IPS-20b (cell line): ENCODE data around the gene MAN2B1.
"Not testable (repeated sequence)": the region's sequence is repeated elsewhere in the genome, so short reads cannot be mapped to it uniquely, and the experiment has no call there.

ENCODE experiments used
- H3K27ac ChIP-seq: one replicate; pipeline ENCODE4 v1.5.1; 2013; ENCODE audit warnings: low read length
- H3K27me3 ChIP-seq: 2 replicates; pipeline ENCODE4 v1.6.1; 2013; ENCODE audit warnings: mild to moderate bottlenecking, low read length, inconsistent platforms; ENCODE audit not compliant: insufficient read depth
- H3K36me3 ChIP-seq: 2 replicates; pipeline ENCODE4 v1.6.1; 2013; ENCODE audit warnings: low read depth, mild to moderate bottlenecking, inconsistent platforms, low read length, moderate library complexity; ENCODE audit not compliant: insufficient read depth
- H3K4me1 ChIP-seq: 2 replicates; pipeline ENCODE4 v1.6.1; 2013; ENCODE audit warnings: mild to moderate bottlenecking, control low read depth, inconsistent platforms, low read length, moderate library complexity; ENCODE audit not compliant: insufficient read depth
- H3K4me3 ChIP-seq: 2 replicates; pipeline ENCODE4 v1.5.1; 2013; ENCODE audit warnings: mild to moderate bottlenecking, low read length, inconsistent platforms
- H3K9ac ChIP-seq: 2 replicates; pipeline ENCODE4 v1.6.1; 2013; ENCODE audit warnings: low read depth, mild to moderate bottlenecking, inconsistent platforms, low read length, moderate library complexity
- H3K9me3 ChIP-seq: 2 replicates; pipeline ENCODE4 v1.6.1; 2013; ENCODE audit warnings: mild to moderate bottlenecking, low read depth, low read length, inconsistent platforms; ENCODE audit not compliant: insufficient read depth

Gene MAN2B1

DNA sequence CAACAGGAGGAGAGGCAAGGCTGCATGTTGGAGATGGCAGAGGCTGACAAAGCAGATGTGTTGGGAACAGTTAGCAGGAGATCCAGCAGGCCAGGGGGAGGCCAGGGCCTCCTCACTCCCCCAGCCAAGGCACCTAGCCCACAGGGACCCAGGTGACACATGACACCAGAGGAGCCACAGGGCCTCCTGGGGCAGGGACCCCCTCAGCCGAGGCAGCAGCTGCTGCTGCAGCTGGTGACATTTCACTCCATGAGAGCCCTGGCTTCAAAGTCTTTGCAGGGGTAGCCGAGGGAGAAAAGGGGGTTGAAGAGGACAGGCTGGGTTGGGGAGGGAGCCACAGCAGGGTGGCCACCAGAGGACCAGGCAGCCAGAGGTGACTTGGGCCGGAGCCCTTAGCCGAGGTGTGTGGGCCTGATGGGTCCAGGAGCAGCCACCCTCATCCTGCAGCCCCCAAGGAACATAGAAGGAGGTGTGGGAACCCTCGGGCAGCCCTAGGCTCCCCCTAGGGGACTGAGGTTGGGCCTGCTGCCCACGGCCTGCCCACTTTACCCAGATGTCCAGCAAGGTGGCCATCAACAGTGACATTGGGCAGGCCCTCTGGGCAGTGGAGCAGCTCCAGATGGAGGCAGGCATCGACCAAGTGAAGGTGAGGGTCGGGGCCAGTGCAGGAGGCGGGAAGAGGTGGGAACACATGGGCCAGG lies 21.1 kb upstream of the MAN2B1 start, which contains the start of gene GNG14:
TSS of gene GNG14 (plus strand) at position 503 of the 701 bp plus-strand sequence. CDS start at position 554, 51 bp downstream.
- no peak within 1 kb of the TSS for H3K4me3 ChIP-seq
- no peaks in the 10 kb centered on the region for H3K9me3 ChIP-seq
- H3K27ac ChIP-seq = no peak within 1 kb of the TSS
- H3K9ac ChIP-seq = no peak within 1 kb of the TSS
- H3K27me3 ChIP-seq = no peaks in the 10 kb centered on the region
- H3K4me1 ChIP-seq = no peaks in the 10 kb centered on the region
- H3K36me3 ChIP-seq = no peaks in the 10 kb centered on the region

GRCh38 chr19:12685831-12686230 lies 19.3 kb upstream of the MAN2B1 start:
- Histone ChIP-seq H3K27me3 (no peaks in the 10 kb centered on the region), H3K9me3 (no peaks in the 10 kb centered on the region), H3K4me3 (no peak overlapping the region), H3K36me3 (no peaks in the 10 kb centered on the region), H3K27ac (no peak overlapping the region), H3K9ac (no peak overlapping the region), H3K4me1 (no peaks in the 10 kb centered on the region)

DNA sequence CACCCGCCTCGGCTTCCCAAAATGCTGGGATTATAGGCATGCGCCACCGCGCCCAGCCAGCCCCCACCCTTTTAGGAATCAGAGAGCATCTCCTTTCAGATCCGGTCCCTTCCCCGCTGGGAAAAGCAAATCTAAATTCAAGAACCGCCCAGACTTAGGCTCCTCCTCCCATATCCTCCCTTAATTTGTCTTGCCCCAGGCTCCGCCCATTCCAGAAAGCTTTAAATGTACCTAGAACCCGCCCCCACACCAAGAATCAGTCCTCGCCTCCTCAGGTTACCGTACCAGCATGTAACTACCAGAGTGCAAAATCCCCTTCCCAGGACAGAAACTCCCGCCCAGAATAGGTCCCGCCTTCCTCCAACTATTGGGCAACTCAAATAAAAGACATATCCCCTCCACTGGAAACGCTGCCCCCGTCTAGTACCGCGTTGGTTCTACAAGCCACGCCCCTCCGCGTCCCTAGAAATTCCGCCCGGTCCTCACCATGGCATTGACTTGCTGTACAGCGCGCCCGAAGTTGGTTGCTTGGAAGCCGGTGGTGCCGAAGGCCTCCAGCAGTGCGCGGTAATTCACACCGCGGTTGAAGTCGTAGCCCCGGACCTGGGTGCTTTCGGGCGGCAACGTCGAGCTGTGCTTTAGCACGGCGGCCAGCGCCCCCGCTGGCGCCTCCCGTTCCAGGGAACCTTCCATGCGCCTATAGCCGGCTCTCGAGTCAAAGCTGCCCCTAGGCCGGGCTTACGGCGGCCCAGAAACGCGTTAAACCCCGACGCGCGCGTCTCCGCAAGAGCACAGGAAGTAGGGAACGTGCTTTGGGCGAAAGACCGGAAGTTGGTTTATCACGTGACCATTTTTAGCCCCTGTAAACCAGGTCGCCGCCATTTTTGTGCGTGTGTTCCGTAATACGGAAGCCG lies 14.8 kb upstream of the MAN2B1 start, which contains the start of gene DHPS:
TSS of gene DHPS (minus strand) at position 807 of the 914 bp plus-strand sequence. CDS start at position 693, 114 bp downstream.
- Histone ChIP-seq H3K27ac (peak within 1 kb of the TSS; percentile 100), H3K4me1 (no peaks in the 10 kb centered on the region), H3K36me3 (peaks cover 36% of the 10 kb centered on the region)

GRCh38 chr19:12680034-12680433 lies 13.5 kb upstream of the MAN2B1 start:
- no peaks in the 10 kb centered on the region for H3K4me1 ChIP-seq
- no peaks in the 10 kb centered on the region for H3K9me3 ChIP-seq
- no peak overlapping the region for H3K4me3 ChIP-seq
- H3K9ac ChIP-seq = no peak overlapping the region
- H3K27me3 ChIP-seq = no peaks in the 10 kb centered on the region
- no peak overlapping the region for H3K27ac ChIP-seq
- H3K36me3 ChIP-seq = peaks cover 49% of the 10 kb centered on the region

More for the DNA sequence above, 14.8 kb upstream of the MAN2B1 start, which contains the start of gene DHPS:
- H3K27me3 ChIP-seq = no peaks in the 10 kb centered on the region
- H3K9me3 ChIP-seq = no peaks in the 10 kb centered on the region
- H3K4me3 ChIP-seq = peak within 1 kb of the TSS; percentile 99
- peak within 1 kb of the TSS; percentile 100 for H3K9ac ChIP-seq

DNA sequence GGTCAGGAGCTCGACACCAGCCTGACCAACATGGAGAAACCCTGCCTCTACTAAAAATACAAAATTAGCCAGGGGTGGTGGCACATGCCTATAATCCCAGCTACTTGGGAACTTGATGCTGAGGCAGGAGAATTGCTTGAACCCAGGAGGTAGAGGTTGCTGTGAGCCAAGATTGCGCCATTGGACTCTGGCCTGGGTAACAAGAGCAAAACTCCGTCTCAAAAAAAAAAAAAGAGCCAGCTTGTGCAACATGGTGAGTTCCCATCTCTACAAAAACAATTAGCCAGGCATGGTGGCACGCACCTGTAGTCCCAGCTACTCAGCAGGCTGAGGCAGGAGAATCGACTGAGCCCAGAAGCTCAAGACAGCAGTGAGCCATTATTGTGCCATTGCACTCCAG lies 11.5 kb upstream of the MAN2B1 start:
- H3K4me1 ChIP-seq, H3K9ac ChIP-seq, H3K9me3 ChIP-seq, H3K4me3 ChIP-seq, H3K27ac ChIP-seq, H3K27me3 ChIP-seq: not testable (repeated sequence)
- peaks cover 65% of the 10 kb centered on the region for H3K36me3 ChIP-seq

- Histone ChIP-seq H3K9me3 (no peaks in the 10 kb centered on the region), H3K9ac (no peak overlapping the region), H3K4me3 (no peak overlapping the region), H3K27me3 (no peaks in the 10 kb centered on the region), H3K27ac (no peak overlapping the region), H3K4me1 (no peaks in the 10 kb centered on the region), H3K36me3 (peaks cover 74% of the 10 kb centered on the region)
These were observed 10.4 kb upstream of the MAN2B1 start for GRCh38 chr19:12676928-12677327.

DNA sequence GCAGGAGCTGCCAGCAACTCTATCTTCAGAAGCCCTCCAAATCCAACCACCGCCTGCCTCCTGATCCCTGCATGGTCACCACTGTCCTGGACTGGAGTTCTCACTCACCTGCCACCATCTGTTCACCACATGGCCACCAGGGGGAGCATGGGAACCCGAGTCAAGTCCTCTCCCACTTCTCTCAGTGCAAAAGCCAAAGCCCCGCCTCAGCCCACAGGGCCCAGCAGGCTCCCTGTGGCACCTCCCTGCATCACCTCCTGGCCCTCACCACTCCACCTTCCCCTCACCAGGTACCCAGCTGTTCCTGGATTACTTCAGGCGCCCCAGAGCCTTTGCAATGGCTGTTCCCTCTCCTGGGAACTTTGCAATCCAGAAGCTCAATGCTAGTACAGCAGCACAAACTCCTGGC lies 9.8 kb upstream of the MAN2B1 start:
- no peak overlapping the region for H3K4me3 ChIP-seq
- no peaks in the 10 kb centered on the region for H3K27me3 ChIP-seq
- no peaks in the 10 kb centered on the region for H3K4me1 ChIP-seq
- H3K36me3 ChIP-seq = peaks cover 74% of the 10 kb centered on the region
- H3K9me3 ChIP-seq = no peaks in the 10 kb centered on the region
- no peak overlapping the region for H3K27ac ChIP-seq
- no peak overlapping the region for H3K9ac ChIP-seq

GRCh38 chr19:12675940-12676339 lies 9.4 kb upstream of the MAN2B1 start:
- Histone ChIP-seq H3K27me3 (no peaks in the 10 kb centered on the region), H3K4me3 (no peak overlapping the region), H3K36me3 (peaks cover 75% of the 10 kb centered on the region), H3K4me1 (no peaks in the 10 kb centered on the region), H3K27ac (no peak overlapping the region), H3K9ac (no peak overlapping the region), H3K9me3 (no peaks in the 10 kb centered on the region)

DNA sequence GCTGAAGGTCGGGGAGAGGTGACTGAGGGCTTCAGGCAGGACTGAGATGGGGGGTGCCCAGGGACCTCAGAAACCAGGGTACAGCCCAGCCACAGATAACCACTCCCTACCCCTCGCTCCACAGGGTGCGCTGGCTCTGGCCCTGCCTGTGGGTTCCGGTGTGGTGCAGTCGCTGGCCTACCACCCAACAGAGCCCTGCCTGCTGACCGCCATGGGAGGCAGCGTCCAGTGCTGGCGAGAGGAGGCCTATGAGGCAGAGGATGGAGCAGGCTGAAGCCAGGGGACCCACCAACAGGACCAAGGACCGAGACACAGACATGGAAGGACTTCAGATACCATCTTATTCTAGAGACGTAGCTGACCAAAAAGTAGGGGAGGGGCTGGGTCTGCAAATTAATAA lies 8.9 kb upstream of the MAN2B1 start:
- Histone ChIP-seq H3K9me3 (no peaks in the 10 kb centered on the region), H3K27me3 (no peaks in the 10 kb centered on the region), H3K36me3 (peaks cover 80% of the 10 kb centered on the region), H3K4me1 (0 out of 2 replicates have a peak, but pooled peaks cover 3% of the 10 kb centered on the region), H3K9ac (no peak overlapping the region), H3K4me3 (no peak overlapping the region), H3K27ac (no peak overlapping the region)

DNA sequence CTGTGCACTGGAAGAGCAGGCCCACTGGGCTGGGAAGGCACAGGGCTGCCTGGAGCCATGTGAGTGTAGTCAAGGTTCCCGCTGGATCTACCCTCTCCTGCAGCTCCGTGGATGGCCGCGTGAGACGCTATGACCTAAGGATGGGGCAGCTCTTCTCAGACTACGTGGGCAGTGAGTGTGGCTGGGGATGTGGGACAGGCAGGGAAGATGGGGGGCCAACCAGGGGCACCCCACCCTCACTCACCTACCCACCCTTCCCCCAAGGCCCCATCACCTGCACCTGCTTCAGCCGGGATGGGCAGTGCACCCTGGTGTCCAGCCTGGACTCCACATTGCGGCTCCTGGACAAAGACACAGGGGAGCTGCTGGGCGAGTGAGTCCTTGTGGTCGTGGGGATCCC lies 6.2 kb upstream of the MAN2B1 start:
- peaks cover 57% of the 10 kb centered on the region for H3K36me3 ChIP-seq
- no peak overlapping the region for H3K9ac ChIP-seq
- 0 out of 2 replicates have a peak, but pooled peaks cover 5% of the 10 kb centered on the region for H3K4me1 ChIP-seq
- no peaks in the 10 kb centered on the region for H3K9me3 ChIP-seq
- H3K27ac ChIP-seq = no peak overlapping the region
- no peak overlapping the region for H3K4me3 ChIP-seq
- H3K27me3 ChIP-seq = no peaks in the 10 kb centered on the region

DNA sequence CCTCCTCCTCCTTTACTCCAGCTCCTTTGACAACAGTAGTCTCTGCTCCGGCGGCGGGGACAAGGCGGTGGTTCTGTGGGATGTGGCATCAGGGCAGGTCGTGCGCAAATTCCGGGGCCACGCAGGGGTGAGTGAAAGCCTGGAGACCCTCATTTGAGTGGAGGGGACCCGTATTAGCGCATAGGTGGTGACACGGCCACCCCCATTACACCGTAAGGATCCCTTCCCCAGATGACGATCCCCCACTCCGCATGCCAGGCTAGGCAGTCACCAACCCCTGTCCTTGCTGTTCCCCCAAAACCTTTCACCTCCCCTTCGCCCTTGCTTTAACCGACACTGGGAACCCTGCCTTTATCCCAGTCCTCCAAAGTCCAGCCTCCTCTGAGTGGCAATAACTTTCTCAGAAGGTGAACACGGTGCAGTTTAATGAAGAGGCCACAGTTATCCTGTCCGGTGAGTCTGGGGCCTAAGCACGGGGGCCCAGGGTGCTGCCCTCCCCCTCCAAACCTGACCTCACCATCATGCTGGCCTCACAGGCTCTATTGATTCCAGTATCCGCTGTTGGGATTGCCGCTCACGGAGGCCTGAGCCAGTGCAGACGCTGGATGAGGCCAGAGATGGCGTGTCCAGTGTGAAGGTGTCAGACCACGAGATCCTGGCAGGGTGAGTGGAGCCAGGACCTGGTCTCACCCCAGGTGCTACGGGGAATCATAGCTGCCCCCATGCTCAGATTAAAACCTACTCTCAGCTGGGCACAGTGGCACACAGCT lies 3.8 kb upstream of the MAN2B1 start:
- no peaks in the 10 kb centered on the region for H3K9me3 ChIP-seq
- H3K4me1 ChIP-seq = 0 out of 2 replicates have a peak, but pooled peaks cover 5% of the 10 kb centered on the region
- H3K27ac ChIP-seq = peak overlapping the region; percentile 96
- H3K27me3 ChIP-seq = no peaks in the 10 kb centered on the region
- H3K36me3 ChIP-seq = peaks cover 36% of the 10 kb centered on the region
- H3K9ac ChIP-seq = peak overlapping the region; percentile 97; the same call in 1 of the 2 replicates
- peak overlapping the region; percentile 95 for H3K4me3 ChIP-seq
